Measurements from ENCODE around the gene CTCF. TPM values are rescaled to one million over a fixed set of nuclear protein-coding genes. Genes with fewer than 3 reads are reported as not detected.

CTCF gene
- total RNA-seq, 1 experiment from 2014 or later = 33.1 TPM

DNA sequence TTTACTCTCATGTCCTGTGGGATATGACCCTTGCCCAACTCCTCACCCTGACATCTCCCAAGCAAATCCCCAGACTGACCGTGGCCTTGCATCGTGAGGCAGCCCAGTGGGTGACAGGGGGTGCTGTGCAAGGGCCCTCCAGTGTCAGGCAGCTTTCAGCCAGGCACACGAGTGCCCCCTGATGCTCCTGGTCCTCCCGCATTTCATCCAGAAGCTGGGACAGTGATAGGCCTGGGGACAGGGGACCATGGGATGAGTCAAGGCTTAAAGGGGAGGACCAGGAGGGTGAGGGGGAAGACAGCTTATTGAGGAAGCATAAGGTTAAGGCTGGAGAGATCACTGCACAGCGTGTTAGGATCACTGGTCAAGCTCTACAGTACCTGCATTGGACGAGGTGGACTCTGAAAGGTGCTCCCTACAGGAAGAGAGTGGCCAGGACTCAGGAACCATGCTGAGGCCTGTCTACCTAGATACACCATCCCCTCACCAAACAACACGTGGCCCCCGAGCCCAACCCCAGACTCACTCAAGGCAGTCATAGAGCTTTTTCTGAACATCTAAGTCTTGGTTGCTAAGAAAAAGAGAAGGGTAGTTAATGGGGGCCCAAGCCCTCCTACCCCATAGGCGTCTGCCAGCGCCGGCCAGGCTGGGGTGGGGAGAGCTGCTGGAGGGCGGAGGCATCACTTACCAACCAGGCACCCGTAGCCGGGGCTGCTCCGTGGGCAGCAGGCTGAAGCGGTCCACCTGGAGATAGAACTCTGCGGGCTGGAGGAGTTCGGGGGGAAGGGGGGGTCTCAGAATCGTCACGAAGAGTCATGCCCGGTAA lies 96.7 kb downstream of the CTCF start:
- Histone ChIP-seq H3K4me3 (ENCODE audit: low read depth in 2 of 2, low read length in 2 of 2) (peak overlapping the region; percentile 82 to 86), H3K27me3 (ENCODE audit: control insufficient read depth, insufficient read depth, low read length) (no peaks in the 10 kb centered on the region), H3K36me3 (ENCODE audit: control insufficient read depth, insufficient read depth, low read length) (peaks cover 2% of the 10 kb centered on the region; the same call in 1 of the 2 replicates), H3K4me1 (ENCODE audit: control insufficient read depth, insufficient read depth, low read length) (peaks cover 3% of the 10 kb centered on the region; the same call in 1 of the 2 replicates), H3K9me3 (ENCODE audit: control insufficient read depth, insufficient read depth, low read depth, low read length) (no peaks in the 10 kb centered on the region), H3K27ac (ENCODE audit: low read length) (peak overlapping the region; percentile 85; the same call in 1 of the 2 replicates)
- ATAC-seq (no peak), DNase-seq (ENCODE audit: low read depth, low spot score) (no peak)
- POLR2A ChIA-PET = no interaction called here
- in situ Hi-C loops (cut with HindIII; ENCODE audit: low pct_unique_long_range_greater_than_20kb, low sequenced_read_pairs) = no loop called here
- TF ChIP-seq TCF7L2 (IDR thresholded peaks at IDR 0.05; ENCODE audit: low read depth, low read length) (no peak), SIN3A (IDR thresholded peaks at IDR 0.05; ENCODE audit: borderline replicate concordance, insufficient read depth, low read depth, low read length) (no peak), POLR2AphosphoS5 (IDR thresholded peaks at IDR 0.05; ENCODE audit: low read depth, low read length) (no peak)
- TF ChIP-seq, protein P1, sequence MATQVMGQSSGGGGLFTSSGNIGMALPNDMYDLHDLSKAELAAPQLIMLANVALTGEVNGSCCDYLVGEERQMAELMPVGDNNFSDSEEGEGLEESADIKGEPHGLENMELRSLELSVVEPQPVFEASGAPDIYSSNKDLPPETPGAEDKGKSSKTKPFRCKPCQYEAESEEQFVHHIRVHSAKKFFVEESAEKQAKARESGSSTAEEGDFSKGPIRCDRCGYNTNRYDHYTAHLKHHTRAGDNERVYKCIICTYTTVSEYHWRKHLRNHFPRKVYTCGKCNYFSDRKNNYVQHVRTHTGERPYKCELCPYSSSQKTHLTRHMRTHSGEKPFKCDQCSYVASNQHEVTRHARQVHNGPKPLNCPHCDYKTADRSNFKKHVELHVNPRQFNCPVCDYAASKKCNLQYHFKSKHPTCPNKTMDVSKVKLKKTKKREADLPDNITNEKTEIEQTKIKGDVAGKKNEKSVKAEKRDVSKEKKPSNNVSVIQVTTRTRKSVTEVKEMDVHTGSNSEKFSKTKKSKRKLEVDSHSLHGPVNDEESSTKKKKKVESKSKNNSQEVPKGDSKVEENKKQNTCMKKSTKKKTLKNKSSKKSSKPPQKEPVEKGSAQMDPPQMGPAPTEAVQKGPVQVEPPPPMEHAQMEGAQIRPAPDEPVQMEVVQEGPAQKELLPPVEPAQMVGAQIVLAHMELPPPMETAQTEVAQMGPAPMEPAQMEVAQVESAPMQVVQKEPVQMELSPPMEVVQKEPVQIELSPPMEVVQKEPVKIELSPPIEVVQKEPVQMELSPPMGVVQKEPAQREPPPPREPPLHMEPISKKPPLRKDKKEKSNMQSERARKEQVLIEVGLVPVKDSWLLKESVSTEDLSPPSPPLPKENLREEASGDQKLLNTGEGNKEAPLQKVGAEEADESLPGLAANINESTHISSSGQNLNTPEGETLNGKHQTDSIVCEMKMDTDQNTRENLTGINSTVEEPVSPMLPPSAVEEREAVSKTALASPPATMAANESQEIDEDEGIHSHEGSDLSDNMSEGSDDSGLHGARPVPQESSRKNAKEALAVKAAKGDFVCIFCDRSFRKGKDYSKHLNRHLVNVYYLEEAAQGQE (IDR thresholded peaks at IDR 0.05; ENCODE audit: insufficient read depth in 1 of 2, low read depth in 2 of 2, low read length in 1 of 2) = no peak
- TF ChIP-seq, protein P2, sequence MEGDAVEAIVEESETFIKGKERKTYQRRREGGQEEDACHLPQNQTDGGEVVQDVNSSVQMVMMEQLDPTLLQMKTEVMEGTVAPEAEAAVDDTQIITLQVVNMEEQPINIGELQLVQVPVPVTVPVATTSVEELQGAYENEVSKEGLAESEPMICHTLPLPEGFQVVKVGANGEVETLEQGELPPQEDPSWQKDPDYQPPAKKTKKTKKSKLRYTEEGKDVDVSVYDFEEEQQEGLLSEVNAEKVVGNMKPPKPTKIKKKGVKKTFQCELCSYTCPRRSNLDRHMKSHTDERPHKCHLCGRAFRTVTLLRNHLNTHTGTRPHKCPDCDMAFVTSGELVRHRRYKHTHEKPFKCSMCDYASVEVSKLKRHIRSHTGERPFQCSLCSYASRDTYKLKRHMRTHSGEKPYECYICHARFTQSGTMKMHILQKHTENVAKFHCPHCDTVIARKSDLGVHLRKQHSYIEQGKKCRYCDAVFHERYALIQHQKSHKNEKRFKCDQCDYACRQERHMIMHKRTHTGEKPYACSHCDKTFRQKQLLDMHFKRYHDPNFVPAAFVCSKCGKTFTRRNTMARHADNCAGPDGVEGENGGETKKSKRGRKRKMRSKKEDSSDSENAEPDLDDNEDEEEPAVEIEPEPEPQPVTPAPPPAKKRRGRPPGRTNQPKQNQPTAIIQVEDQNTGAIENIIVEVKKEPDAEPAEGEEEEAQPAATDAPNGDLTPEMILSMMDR (IDR thresholded peaks at IDR 0.05) = no peak
- intact Hi-C loops (cut with micrococcal nuclease; ENCODE audit: unreplicated experiment) = no loop called here
- CTCF ChIA-PET = interaction anchor here (0.5 kb wide), 1 partner anchor 31 kb away, joined by 3 read pairs; no protein-coding TSS in a partner anchor
- BruUV-seq (replicated peaks) = no TSS peak

DNA sequence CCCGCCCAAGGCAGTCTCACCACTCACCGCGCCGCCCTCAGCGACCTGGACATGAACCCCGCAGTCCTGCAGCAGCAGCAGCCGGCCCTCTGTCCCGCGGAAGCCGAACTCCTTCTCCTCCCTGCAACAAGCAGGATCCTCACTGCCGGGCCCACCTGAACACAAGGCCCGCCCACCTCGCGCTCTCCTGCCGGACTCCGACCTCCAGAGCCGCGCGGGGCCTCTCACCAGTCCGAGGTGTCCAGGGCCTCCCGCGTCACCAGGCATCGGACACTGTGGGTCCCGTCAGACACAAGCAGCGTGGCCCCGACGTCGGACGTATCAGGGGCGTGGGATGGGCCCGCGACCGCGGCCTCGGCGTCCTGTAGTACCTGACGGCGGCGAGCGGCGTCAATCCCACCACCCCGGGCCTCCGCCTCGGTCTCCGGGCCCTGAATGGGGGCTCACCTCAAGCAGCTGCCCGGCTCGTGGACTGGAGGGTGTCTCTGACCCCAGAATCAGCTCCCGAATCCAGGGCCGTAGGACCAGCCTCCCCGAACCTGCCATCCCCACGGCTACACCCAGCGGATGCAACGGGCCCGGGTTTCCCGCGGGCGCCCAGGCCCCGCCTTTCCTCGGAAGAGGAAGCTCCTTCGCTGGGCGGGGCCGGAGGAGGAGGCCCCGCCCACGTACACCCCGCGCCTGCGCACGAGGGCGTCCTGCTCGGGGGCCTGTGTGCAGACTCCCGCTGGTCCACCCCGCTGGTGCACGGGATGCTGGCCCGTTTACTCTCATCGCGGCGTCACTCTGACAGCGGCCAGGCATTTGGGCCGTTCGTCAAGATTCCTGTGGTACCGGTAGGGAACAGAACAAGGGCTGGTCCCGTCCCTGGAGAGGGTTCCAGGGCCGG lies 97.6 kb downstream of the CTCF start, which contains the start of gene ACD:
TSS of gene ACD (minus strand) at position 586 of the 889 bp plus-strand sequence. CDS start at position 546, 40 bp downstream.
- ChIA-PET CTCF (interaction anchor here (0.6 to 1.0 kb wide), 2 partner anchors 108 to 139 kb away, joined by 3 to 5 read pairs; no protein-coding TSS in a partner anchor), POLR2A (no interaction called here)
- H3K36me3 ChIP-seq (ENCODE audit: control insufficient read depth, insufficient read depth, low read length) = peaks cover 2% of the 10 kb centered on the region; the same call in 1 of the 2 replicates
- TSS peak; percentile 78 for BruUV-seq (replicated peaks)
- peak within 1 kb of the TSS; percentile 82 to 86 for H3K4me3 ChIP-seq (ENCODE audit: low read depth in 2 of 2, low read length in 2 of 2)
- H3K27me3 ChIP-seq (ENCODE audit: control insufficient read depth, insufficient read depth, low read length) = no peaks in the 10 kb centered on the region
- TF ChIP-seq, protein P1 (IDR thresholded peaks at IDR 0.05; ENCODE audit: insufficient read depth in 1 of 2, low read depth in 2 of 2, low read length in 1 of 2) = no peak
- peak; percentile 68; the same call in 1 of the 2 replicates for TF ChIP-seq SIN3A (IDR thresholded peaks at IDR 0.05; ENCODE audit: borderline replicate concordance, insufficient read depth, low read depth, low read length)
- intact Hi-C loops (cut with micrococcal nuclease; ENCODE audit: unreplicated experiment) = no loop called here
- H3K9me3 ChIP-seq (ENCODE audit: control insufficient read depth, insufficient read depth, low read depth, low read length) = no peaks in the 10 kb centered on the region
- DNase-seq (ENCODE audit: low read depth, low spot score) = peak; percentile 41
- H3K27ac ChIP-seq (ENCODE audit: low read length) = peak within 1 kb of the TSS; percentile 85
- H3K4me1 ChIP-seq (ENCODE audit: control insufficient read depth, insufficient read depth, low read length) = peaks cover 3% of the 10 kb centered on the region; the same call in 1 of the 2 replicates
- in situ Hi-C loops (cut with HindIII; ENCODE audit: low pct_unique_long_range_greater_than_20kb, low sequenced_read_pairs) = no loop called here
- ATAC-seq = peak; percentile 80

All from Panc1 (cell line).